ENCODE measurements around the gene KCTD10.

Gene KCTD10, protein sequence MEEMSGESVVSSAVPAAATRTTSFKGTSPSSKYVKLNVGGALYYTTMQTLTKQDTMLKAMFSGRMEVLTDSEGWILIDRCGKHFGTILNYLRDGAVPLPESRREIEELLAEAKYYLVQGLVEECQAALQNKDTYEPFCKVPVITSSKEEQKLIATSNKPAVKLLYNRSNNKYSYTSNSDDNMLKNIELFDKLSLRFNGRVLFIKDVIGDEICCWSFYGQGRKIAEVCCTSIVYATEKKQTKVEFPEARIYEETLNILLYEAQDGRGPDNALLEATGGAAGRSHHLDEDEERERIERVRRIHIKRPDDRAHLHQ

GRCh38 chr12:109477185-109477962 lies at the start of gene KCTD10, which contains the start of gene UBE3B:
Gene KCTD10 (minus strand): TSS chr12:109477300. CDS start chr12:109477262, 38 bp downstream.
Gene UBE3B (plus strand): TSS chr12:109477634. CDS start chr12:109483552, 5,918 bp downstream.
- DNase-seq (ENCODE audit: low read depth) = peak; percentile 75

GRCh38 chr12:109525279-109525585 lies 48.1 kb upstream of the KCTD10 start:
- DNase-seq (ENCODE audit: low read depth) = no peak

- no peak for DNase-seq (ENCODE audit: low read depth)
Measured at GRCh38 chr12:109524466-109525278, 47.6 kb upstream of the KCTD10 start.

- DNase-seq (ENCODE audit: low read depth) = no peak
Measured at GRCh38 chr12:109523504-109523903, 46.4 kb upstream of the KCTD10 start.

- no peak for DNase-seq (ENCODE audit: low read depth)
Measured at GRCh38 chr12:109523071-109523470, 46.0 kb upstream of the KCTD10 start.

DNA sequence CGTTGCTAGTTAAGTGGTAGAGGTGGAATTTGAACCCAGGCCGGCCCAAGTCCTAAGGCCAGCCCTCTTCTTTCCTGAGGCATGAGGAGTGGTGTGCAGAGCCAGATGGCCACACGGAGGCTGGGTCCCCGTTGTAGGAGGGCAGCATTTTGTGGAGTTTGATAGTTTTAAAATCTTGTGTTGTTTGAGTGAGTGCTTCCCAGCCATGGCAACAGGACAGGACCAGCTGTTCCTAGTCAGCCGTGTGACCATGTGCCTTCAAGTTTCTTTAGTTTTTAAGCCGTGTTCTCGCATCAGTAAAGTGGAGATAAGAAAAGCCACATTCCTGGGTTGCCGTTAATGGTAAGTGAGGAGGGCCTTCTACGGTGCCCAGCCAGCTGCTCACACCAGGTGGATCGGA lies 44.7 kb upstream of the KCTD10 start:
- DNase-seq (ENCODE audit: low read depth) = no peak

DNA sequence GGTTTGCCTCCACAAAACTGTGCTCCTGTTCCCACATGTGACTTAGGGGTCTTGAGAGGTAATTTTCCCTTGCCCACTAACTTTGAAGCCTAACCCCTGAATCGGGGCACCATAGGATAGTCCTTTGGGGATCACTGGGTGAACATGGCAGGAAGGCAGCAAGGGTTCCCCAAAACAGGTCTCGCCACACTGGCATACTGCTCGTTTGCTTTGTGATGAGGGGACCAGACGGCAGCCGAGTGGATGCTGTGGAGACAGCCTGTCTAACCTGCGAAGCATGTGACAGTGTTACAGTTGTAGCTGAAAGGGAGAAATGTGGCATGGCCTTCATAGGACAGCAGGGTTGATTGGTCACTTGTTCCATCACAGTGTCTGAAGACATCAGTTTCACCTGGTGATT lies 42.7 kb upstream of the KCTD10 start:
- DNase-seq (ENCODE audit: low read depth) = no peak

DNA sequence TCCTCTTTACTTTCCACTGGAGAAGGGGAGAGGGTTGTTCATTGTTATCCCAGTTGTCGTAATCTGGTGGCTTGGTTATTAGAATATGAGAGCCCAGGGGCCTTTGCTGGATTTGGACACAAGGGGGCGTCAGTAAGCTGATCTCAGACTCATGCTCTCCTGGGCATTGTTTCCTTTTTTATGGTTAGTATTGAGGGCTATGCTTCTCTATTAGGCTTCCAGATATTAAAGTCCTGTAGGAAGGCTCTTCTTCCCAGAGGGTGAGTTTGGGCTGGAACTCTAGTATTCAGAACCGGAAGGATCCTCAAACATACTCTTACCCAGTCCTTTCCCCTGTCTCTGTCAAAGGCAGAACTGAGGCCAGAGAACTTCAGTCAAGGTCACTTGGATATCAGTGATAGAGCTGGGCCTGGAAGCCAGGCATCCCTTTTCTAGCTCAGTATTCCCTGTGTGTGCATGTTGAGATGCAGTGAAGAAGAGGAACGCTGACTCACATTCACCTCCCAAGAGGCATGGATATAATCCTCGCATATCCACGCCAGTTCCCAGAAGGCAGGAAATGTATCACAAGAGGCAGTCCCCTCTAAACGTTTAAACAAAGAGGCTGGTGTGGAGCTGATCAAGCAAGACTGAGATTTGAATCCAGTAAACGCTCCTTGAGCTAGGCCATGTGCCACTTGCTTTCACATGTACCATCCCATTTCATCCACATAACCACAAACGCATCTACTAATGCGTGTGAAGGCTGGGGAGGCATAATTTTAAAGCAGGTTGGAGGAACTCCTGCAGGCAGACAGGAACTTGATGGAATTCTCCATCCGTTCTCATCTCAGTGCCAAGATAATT lies 41.9 kb upstream of the KCTD10 start:
- peak; percentile 15 for DNase-seq (ENCODE audit: low read depth)

DNA sequence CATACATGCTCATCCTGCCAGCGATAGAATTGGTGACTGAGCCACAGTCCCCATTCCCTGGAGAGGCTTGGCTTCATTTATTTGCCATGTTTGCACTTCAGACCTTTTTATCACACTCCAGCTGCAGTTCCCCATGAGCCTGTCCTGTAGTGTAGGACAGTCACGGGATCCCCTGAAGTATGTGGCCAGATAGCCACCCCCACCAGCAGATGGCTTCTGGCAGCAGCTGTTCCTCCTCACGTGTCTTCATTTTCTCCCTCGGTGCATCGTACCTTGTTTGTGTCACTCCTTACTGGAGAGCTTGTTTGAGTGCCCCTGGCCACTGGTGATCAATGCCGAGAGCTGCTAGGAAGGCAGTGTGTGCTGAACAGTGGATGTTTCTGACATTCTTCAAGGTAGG lies 40.5 kb upstream of the KCTD10 start:
- no peak for DNase-seq (ENCODE audit: low read depth)

DNA sequence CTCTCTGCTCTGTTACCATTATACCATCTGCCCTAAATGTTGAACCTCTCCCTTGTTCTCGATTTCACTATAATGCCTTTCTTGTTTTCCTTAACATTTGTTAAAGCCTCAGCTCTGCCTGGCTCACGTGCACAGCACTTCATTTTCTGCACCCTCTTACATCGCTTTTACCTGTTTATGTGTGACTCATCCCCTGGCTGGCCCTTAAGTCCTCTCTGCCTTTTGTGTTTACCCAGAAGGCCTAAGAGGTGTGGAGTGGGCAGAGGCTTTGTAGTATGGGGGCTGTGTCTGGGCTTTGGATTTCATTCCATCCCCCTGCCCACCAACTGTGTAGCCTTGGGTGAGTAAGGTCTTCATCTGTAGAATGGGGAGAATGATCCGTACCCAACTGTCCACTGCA lies 36.9 kb upstream of the KCTD10 start:
- no peak for DNase-seq (ENCODE audit: low read depth)

- no peak for DNase-seq (ENCODE audit: low read depth)
Measured at GRCh38 chr12:109513051-109513450, 36.0 kb upstream of the KCTD10 start.

DNA sequence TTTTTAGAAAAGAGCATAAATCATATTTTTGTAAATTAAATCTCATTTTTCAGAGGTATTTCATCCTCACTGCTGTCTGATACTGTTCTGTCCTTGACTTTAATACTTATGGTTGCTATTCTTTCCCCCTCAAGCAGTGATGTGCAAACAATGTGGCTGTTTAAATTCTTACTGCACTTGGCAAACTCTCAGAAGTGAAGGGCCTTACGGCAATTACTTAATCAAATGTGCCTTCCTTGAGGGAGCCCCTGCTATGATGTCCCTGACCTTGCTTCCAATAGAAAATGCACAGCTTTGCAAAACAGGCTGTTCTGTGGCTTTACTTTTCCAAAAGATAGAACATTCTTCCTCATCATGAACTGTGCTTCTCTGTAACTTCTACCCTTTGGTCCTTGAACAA lies 35.5 kb upstream of the KCTD10 start:
- no peak for DNase-seq (ENCODE audit: low read depth)

DNA sequence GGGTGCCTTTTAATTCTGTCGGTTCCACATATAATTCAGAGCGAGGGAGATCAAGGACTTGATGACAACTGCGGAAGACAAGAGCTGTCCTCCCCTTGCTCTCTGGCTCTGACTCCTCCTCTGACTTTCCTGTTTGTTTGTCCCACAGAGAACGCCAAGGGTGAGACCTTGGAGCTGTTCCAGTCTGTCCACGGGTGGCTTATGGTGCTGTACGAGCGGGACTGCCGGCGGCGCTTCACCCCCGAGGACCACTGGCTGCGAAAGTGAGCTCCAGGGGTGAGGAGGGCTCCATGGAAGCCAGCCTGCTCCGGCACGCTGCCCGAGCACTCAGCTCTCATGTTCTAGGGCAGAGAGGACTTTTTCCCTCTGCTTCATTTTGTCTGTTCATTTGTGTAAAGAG lies 33.1 kb upstream of the KCTD10 start:
- no peak for DNase-seq (ENCODE audit: low read depth)

DNA sequence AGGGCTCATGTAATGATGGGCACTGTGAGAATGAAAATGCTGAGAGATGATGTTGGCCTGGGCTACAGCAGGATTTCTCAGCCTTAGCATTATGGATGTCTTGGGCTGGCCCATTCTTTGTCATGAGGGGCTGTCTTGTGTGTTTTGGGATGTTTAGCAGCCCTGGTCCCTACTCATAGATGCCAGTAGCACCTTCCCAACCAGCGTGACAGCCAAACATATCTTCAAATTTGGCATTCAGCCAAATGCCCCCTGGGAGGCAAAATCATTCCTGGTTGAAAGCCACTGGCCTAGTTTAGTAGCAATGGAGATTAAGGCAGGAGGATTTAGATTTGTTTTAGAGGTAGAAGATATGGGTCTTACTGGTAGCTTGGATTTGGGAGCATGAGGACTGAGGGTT lies 27.0 kb upstream of the KCTD10 start:
- DNase-seq (ENCODE audit: low read depth) = no peak

DNA sequence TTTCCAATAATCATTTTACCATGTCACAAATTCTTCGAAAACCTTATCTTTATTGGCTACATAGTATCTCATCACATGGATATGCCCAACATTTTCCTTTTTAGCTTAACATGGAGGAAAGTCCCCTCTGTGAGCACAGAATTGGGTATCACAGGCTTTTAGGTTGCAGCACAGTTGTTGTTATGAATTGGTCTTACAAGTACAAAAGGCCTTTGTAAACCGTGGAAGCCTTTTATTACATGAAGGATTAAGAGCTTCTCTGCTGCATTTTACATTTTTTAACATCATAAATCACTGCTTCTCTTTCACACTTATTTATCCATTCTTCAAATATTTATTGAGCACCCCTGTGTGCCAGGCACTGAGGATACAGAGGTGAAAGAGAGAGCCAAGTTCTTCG lies 26.5 kb upstream of the KCTD10 start:
- no peak for DNase-seq (ENCODE audit: low read depth)

GRCh38 chr12:109502332-109502731 lies 25.2 kb upstream of the KCTD10 start:
- DNase-seq (ENCODE audit: low read depth) = no peak

- DNase-seq (ENCODE audit: low read depth) = no peak
Measured at GRCh38 chr12:109501299-109501698, 24.2 kb upstream of the KCTD10 start.

GRCh38 chr12:109500406-109501185 lies 23.5 kb upstream of the KCTD10 start:
- DNase-seq (ENCODE audit: low read depth) = no peak

GRCh38 chr12:109497675-109498074 lies 20.6 kb upstream of the KCTD10 start:
- no peak for DNase-seq (ENCODE audit: low read depth)

GRCh38 chr12:109496306-109496705 lies 19.2 kb upstream of the KCTD10 start:
- DNase-seq (ENCODE audit: low read depth) = no peak

GRCh38 chr12:109495012-109495411 lies 17.9 kb upstream of the KCTD10 start:
- DNase-seq (ENCODE audit: low read depth) = no peak
